Stimulated activated CD4-positive, alpha-beta T cell treated with anti-CD3 and anti-CD28 coated beads, Interleukin-2, amount 100 ng/mL, for 24 hours (primary cell): ENCODE results near the gene PPP4R2.

ENCODE experiments used
- DNase-seq, 2 donors: peaks; one replicate each; pipeline ENCODE4 v3.0.0-alpha.2; 2020

PPP4R2 gene, protein sequence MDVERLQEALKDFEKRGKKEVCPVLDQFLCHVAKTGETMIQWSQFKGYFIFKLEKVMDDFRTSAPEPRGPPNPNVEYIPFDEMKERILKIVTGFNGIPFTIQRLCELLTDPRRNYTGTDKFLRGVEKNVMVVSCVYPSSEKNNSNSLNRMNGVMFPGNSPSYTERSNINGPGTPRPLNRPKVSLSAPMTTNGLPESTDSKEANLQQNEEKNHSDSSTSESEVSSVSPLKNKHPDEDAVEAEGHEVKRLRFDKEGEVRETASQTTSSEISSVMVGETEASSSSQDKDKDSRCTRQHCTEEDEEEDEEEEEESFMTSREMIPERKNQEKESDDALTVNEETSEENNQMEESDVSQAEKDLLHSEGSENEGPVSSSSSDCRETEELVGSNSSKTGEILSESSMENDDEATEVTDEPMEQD

DNA sequence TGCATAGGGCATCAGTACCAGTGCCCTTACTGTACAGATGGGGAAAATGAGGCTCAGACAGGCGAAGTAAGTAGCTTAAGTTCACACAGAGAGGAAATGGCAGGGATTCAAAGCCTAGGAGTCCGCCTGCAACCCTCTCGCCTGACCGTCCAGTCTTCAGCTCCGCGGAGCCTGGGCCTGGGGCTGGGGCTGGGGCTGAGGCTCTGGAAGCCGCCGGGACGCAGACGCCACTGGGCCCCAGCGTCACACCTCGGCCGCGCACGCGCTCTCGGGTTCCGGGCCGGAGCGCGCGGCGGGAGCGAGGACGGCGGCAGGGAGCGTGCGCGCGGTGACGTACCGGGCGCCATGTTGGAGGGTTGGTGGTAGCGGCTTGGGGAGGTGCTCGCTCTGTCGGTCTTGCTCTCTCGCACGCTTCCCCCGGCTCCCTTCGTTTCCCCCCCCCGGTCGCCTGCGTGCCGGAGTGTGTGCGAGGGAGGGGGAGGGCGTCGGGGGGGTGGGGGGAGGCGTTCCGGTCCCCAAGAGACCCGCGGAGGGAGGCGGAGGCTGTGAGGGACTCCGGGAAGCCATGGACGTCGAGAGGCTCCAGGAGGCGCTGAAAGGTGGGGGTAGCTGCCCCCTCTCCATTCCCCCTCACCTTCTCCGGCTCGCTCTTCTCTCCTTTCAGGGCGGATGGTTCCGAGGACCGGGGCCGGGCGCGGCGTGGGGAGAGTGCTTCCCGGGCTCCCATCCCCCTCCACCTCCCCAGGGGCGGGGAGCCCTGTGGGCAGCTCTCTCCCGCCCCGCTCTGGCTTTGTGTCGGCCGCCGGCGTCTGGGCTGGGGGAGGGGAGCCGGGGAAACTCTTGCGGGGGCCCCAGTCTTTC, at the start of gene PPP4R2:
TSS of gene PPP4R2 (plus strand) at position 339 of the 861 bp plus-strand sequence. CDS start at position 566, 227 bp downstream.
- DNase-seq = peak; percentile 90 to 93

DNA sequence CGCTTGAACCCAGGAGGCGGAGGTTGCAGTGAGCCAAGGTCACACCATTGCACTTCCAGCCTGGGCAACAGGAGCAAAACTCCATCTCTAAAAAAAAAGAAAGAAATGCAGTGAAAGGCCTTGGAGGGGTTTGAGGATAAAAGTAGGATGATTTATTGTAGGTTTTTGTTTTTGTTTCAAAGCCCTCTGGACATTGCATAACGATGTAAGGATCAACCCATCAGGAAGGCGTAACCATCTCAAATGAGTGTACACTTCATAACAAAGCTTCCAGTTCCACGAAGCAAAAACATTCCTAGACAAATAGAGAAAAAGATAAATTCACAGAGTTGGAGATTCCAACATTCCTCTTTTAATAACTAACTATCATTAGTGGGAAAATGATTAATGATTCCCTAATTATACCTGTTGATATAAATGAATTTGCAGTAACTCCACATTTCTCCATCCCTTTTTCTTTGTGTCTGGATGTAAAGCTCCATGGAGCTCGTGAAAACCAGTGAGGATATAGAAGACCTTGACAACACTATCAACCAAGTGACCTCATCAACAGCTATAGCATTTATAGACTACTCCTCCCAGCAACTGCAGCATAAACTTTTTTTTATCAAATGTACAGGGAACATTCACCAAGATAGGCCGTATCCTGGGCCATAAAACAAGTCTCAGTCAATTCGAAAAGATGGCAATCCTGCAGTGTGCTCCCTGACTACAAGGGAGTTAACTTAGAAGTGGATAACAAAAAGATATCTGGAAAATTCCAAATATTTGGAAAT, 48.7 kb upstream of the PPP4R2 start:
- DNase-seq = no peak

DNA sequence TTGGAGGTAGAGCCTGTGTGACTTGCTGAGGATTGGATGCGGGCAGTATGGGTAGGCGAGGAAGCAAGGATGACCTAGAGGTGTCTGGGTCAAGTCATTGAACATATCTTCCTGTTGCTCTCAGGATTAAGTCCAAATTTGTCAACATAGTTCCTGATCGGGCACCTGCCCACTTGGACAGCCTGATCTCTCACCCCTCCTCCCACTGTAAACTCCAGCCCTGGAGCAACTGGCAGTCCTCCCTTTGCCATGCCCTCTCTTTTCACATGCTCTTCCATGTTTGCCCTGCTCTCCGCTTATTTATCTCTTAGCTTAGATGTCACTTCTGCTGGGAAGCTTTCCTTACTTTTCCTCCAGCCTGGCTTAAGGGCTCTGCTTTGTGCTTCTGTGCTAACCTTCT, 47.6 kb upstream of the PPP4R2 start:
- DNase-seq = no peak

DNA sequence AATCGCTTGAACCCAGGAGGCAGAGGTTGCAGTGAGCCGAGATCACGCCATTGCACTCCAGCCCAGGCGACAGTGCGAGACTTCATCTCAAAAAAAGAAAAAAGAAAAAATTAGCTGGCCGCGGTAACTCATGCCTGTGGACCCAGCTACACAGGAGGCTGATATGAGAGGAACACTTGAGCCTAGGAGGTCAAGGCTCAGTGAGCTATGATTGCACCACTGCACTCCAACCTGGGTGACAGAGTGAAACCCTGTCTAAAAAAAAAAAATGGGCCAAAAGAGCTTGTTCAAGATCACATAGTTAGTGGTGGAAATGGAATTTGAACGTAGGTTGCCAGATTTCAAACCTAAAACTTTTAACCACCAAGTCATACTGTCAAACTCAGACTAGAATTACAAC, 46.2 kb upstream of the PPP4R2 start:
- no peak for DNase-seq

DNA sequence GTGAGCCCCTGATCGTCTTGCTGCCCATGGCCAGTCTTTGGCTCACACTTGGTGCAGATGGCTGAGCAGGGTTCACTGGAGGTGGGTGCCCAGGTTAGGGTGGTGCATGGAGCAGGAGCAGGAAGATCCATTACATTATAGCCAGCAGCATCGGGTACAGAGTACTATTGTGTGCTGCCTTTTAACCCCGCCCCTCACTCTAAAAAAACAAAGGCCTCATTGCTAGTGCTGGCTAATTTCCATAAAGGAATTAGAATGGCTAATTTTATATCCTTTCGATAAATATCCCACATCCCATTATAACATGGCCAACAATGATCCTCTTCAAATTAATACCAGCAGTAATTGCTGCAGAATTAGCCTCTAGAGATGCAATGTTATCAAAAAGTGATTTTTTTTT, 45.8 kb upstream of the PPP4R2 start:
- DNase-seq = no peak

DNA sequence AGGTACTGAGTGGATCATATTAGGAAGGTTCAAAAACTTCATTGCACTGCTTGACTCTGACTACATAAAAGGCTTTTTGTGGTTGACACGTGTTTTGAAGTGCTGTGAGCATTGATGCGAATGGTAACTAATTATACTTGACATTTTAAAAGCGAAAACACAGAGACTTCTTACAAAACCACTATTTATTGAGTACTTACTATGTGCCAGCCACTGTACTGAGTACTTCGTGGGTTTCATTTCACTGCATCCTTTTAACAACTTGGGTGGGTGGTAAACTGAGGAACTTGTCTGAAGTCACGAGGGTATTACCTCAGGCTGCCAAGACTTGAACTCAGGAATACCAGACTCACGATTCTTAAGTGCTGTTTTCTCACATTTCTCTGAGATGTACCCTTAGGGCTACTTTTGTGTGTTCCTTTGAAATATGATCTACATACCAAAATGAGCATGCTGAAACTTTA, 45.3 kb upstream of the PPP4R2 start:
- no peak for DNase-seq

DNA sequence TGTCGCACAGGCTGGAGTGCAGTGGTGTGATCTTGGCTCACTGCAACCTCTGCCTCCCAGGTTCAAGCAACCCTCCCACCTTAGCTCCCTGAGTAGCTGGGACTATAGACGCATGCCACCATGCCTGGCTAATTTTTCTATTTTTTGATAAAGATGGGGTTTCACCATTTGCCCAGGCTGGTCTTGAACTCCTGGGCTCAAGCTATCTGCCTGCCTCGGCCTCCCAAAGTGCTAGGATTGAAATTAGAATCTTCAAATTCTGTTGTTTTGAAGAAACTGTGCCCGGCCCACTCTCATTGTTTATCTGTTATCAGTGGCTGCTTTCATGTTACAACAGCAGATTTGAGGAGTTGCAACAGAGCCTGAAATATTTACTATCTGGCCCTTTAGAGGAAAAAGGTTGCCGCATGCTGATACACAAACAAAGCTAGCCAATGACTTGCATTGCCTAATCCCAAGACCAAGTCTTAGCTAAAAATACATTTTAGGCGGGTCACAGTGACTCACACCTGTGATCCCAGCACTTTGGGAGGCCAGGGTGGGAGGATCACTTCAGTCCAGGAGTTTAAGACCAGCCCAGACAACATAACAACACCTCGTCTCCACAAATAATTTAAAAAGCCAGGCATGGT, 43.2 kb upstream of the PPP4R2 start:
- DNase-seq = no peak

DNA sequence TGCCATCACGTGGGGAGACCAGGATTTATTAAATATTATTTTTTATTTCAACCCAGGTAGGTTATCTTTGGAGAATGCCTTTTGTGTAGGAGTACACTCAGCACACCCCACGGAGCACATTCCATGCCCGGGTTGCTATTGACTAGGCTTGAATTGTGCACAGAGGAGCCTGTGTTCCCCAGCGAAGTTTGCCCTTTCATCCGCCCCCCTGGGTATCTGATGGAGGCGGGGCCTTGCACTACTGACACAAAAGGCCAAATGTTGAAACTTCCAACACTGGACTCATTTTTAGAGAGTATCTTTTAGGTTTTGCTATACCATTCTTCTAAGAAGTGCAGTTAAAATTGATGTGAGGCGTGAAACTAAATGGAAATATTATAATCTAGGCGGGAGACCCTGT, 39.3 kb upstream of the PPP4R2 start:
- no peak for DNase-seq

DNA sequence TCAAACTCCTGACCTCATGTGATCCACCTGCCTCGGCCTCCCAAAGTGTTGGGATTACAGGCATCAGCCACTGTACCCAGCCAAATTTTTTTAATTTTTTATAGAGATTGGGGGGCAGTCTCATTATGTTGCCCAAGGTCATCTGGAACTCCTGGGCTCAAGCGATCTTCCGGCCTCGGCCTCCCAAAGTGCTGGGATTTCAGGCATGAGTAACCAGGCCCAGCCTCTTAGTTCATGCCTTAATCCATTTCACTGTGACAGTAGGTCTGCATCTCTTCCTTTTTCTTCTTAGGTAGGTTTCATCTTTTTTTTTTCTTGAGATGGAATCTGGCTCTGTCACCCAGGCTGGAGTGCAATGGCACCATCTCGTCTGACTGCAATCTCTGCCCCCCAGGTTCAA, 37.3 kb upstream of the PPP4R2 start:
- no peak for DNase-seq

DNA sequence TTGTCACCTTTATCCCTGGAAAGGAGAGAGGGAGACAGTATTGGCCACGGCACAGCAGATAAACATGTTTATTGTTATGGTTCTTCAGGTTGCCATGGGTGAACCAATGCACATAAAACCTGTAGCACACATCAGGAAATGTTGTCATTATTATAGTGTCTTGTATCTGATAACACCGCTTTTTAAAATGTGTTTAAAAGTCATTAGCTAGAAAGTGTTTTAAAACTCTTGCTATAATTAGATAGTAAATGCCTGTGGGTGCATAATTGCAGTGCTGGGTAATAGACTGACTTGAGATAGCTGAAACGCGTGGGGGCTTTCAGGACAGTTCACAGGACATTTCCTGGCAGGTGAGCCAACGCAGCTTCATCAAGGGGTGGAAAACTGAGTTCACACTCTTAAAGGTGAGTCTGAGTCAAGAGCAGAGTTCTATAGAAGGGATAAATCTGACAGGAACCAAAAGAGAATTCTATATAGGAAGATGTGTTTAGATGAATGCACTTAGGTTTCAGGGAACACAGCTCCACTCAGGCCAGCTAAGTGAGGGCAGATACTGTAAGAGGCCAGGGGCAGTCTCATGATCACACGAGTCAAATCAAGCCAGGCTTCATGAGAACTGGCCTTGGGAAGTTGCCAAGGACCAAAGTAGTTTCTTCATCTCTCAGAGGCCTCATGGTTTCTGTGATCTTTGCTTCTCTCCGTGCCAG, 35.6 kb upstream of the PPP4R2 start:
- no peak for DNase-seq

DNA sequence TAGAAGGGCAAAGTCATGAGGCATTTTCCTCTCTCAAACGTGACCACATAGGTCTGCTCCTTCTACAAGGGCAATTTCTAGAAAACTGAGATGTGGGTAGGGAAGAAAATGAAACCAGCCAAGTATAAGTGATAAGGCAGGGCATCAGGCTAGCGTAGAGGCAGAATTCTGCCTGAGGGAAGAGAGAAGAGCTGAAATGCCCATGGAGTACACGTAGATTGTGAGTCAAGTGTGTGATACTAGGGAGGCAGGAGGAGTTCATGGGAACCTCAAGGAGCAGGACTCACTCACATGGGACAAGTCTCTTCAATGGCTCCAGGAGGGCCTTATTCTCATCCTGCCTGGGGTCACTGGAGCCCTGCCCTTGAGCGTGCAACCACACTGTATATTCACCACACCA, 34.9 kb upstream of the PPP4R2 start:
- DNase-seq = no peak

DNA sequence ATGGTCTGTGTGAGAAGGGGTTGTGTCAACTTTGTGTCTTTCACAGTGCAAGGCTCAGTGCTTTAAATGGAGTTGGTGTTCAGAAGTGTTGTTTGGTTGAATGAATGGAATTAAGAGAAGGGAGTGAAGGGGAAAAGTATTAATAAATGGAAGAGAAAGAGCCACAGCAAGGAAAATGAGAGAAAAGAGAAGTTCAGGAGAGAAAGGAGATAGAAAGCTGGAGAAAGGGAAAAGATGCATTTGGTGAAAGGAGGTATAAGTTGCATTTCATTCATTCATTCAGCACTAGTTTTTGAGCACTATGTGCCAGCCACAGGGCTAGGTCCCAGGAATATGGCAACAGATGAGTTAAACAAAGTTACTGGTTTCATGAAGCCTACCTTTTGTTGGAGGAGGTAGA, 34.3 kb upstream of the PPP4R2 start:
- DNase-seq = no peak

DNA sequence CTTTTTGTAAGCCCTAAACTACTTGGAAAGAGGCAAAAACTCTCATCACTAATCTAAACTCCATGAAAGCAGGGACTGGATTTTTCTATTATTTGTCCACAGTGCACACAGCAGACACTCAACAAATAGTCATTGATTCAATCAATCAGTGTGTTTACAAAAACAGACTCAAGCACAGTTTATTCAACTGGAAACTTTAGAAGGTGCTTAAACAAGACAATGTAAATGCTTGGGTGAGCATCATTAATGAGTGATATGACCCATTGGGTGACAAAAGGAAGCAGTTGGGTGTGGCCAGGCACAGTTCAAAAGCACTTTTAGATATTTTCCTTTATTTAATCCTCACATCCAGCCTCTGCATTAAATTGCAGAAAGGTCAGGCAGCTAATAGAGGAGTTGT, 32.0 kb upstream of the PPP4R2 start:
- DNase-seq = no peak

DNA sequence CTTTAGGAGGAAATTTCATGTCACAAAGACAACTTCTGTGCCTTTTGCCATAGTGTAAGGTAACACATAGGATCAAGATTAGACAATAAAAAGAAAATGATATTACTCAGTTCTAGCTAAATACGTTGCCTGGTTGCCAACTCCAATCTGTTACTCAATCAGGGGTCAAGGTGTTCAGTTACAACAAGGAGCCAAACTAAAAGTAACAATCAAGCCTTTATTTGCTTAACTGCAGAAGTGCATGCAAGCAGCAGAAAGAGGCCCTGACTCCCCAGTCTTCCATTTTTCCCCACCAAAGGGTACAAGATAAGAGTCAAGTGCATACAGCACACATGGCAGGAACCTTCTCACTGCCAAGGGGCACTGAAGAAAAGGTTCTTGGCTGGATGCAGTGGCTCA, 28.3 kb upstream of the PPP4R2 start:
- no peak for DNase-seq

DNA sequence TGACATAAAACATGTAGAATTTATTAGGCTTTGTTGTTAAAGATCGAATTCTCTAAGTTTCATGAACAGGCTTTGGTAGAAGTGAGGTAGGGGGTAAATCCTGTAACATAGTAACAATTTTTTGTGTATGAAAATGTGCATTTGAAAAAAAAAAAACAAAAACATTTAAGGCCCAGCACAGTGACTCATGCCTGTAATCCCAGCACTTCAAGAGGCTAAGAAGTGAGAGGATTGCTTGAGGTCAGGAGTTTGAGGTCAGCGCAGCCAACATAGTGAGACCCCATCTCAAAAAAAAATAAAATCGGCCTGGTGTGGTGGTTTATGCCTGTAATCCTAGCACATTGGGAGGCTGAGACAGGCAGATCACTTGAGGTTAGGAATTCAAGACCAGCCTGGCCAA, 26.8 kb upstream of the PPP4R2 start:
- DNase-seq = no peak

DNA sequence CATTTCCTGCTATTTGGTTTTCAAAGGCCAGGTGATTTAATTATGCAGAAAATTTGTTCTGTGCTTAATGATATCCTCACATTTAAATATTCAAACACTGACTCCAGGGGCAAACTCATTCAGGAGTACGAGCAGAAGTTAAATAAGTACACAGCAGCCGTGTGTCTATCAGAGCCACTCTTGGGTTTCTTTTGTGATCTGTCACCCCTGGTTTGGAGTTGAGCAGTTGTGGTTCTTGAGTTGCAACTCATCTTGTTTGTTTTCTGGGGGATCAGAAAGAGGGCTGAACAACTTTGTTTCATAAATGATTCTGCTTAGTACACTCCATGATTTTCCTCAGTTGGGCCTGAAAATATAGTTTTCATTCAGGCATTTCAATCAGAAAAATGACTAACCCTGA, 25.7 kb upstream of the PPP4R2 start:
- DNase-seq = no peak

DNA sequence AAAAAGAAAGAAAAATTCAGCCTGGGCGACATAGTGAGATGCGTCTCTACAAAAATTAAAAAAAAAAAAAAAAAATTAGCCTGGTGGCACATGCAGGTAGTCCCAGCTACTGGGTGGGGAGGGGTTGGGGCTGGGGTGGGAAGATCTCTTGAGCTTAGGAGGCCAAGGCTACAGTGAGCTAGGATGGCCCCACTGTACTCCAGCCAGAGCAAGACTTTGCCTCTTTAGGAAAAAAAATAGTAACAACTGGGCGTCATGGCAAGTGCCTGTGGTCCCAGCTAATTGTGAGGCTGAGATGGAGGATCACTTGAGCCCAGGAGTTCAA, 23.9 kb upstream of the PPP4R2 start:
- DNase-seq = no peak

DNA sequence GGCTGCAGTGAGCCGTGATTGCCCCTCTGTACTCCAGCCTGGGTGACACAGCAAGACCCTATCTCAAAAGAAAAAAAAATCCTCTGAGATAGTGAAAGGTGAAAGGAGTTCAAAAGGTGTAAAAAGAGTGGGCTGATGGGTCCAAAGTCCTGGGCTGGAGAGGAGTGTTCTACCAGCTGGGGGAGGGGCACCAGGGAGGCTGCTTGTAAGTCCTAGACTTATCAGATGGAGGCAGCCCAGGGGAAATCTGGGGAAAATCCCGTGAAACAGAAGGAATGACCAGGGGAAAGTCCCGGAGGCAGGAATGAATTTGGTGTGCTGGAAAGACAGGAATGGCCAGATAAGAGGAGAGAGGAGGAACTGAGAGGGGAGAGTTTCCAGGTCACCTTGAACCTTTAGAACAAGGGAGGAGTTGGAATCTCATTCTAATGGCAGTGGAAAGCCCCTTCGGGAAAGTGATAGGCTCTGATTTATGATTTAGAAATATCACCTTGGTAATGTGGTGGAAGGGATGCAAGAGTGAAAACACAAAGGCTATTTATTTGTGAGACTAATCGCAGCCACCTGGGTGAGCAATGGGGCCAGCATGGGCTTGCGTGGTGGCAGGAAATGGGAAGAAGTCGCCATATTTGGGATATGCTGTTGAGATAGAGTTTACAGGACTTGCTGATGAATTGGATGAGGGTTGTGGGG, 23.4 kb upstream of the PPP4R2 start:
- no peak for DNase-seq

DNA sequence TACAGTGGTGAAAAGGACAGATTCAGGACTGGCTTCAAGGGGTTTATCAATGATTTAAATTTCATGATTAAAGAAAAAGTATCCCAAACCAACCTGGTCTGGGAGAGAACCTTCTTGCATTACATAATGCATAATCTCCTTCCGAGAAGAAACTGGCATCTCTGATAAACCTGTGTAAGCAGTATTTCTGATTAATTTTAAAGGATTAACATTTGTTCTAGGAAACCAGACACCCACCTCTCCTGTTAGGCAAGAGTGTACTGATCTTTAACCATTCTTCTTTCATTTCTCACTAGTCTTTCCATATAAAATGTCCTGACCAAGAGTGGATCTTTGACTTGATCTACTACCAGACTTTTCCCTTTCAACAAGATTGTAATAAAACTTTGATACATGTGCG, 22.8 kb upstream of the PPP4R2 start:
- DNase-seq = no peak

DNA sequence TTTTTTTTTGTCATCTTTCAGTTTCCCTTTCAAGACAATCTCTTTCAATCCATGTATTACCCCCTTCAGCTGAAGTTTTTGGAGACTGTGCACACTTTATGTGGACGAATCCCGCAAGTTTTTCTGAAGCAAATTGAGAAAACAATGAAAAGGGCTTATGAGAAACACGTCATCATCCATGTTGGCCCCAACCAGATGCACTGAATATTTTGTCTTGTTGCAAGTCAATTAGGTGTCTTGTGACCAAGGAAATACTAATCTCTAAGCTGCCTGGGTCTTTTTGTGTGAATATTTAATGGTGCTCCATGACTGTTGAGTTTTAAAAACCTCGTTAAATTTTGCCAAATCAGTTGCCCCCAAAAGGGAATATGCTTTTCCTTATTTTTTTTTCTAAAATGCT, 21.7 kb upstream of the PPP4R2 start:
- no peak for DNase-seq

DNA sequence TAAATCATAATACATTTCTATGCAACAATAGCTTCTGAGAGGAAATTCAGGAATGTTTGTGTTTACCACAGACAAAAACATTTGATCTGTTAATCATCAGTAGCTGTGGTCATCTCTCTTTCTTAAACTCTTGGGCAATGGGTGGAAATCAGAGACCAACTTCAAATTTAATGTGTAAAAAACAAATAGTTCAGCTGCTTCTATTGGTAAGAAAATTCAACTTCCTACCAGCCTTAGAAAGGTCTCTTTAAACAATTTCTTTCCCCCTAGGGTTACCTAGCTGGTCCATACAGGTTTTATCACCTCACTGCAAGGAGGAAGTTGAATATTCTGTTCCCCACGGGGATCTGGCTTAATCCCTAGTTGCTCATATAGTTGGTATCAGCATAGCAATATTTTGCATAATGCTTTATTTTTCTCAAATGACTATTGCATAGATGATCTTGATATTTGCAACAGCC, 20.3 kb upstream of the PPP4R2 start:
- DNase-seq = no peak
